Thyroid gland (tissue), 4 donors: ENCODE results near the gene RARRES2.
"Not testable (repeated sequence)": the region's sequence is repeated elsewhere in the genome, so short reads cannot be mapped to it uniquely, and the experiment has no call there.

Experiments used
- POLR2A ChIP-seq, 2 donors: fragments of 450-650 bp; IDR thresholded peaks; one replicate each; pipeline ENCODE4 v1.6.1; 2017; ENCODE audit warnings: antibody characterized with exemption in 2 of 2, mild to moderate bottlenecking in 2 of 2, moderate library complexity in 1 of 2
- TF ChIP-seq, protein P1 (sequence below), 6 experiments: fragments of 200-600 bp in 3 of 6; fragments of 450-650 bp in 3 of 6; sonication (generic) in 3 of 6; IDR thresholded peaks; one replicate each; pipeline ENCODE4 v1.5.1; 2016 to 2019; ENCODE audit warnings: antibody characterized with exemption in 6 of 6, mild to moderate bottlenecking in 2 of 6, inconsistent platforms in 1 of 6, moderate library complexity in 1 of 6

DNA sequence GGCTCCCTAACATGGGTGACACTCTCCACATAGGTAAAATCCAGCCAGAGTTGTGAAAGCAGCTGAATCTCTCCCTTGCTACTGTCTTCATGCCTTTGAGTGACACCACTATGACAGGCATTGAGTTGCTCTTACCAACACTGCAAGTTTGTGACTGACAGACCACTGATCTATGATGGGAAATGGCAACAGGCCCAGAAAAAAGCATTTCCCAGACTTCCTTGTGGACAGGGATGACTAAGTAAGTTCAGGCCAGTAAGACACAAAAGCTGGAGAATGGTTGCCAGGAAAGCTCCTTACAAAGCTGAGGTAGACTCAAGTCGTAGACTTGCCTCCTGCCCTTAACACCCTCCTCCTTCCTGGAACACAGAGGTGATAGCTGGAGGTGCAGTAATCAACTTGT is 38.5 kb downstream of the RARRES2 start:
- TF ChIP-seq, protein P1, sequence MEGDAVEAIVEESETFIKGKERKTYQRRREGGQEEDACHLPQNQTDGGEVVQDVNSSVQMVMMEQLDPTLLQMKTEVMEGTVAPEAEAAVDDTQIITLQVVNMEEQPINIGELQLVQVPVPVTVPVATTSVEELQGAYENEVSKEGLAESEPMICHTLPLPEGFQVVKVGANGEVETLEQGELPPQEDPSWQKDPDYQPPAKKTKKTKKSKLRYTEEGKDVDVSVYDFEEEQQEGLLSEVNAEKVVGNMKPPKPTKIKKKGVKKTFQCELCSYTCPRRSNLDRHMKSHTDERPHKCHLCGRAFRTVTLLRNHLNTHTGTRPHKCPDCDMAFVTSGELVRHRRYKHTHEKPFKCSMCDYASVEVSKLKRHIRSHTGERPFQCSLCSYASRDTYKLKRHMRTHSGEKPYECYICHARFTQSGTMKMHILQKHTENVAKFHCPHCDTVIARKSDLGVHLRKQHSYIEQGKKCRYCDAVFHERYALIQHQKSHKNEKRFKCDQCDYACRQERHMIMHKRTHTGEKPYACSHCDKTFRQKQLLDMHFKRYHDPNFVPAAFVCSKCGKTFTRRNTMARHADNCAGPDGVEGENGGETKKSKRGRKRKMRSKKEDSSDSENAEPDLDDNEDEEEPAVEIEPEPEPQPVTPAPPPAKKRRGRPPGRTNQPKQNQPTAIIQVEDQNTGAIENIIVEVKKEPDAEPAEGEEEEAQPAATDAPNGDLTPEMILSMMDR (IDR thresholded peaks at IDR 0.05): not testable (repeated sequence)
- TF ChIP-seq POLR2A (IDR thresholded peaks at IDR 0.05): not testable (repeated sequence)
